Hypothalamus (tissue), 51 donors: ENCODE data around the gene TSSK2.
"Not testable (repeated sequence)": the region's sequence is repeated elsewhere in the genome, so short reads cannot be mapped to it uniquely, and the experiment has no call there.

Source experiments
- DNase-seq, 51 donors: peaks; one replicate each; lab custom pipeline; 2025; lab: John Stamatoyannopoulos, UW

TSSK2 gene

GRCh38 chr22:19138217-19139000 is 7.3 kb downstream of the TSSK2 start:
- no peak for DNase-seq

DNA sequence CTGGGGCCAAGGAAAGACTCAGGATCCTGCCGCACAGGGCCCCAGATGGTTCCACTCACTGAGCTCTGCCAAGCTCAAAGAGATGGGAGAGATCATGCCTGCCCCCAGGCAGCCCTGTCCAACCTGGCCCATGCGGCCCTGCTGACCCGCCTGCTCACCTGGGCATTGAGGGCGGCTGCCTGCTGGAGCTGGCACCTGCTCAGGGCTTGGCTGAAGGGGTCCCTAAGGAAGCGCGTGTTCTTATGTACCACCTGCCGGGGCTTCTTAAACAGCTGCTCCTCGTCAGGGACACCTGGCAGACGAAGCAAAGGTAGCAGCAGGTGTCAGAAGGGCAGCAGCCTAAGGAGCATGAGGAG is 7.9 kb downstream of the TSSK2 start:
- no peak for DNase-seq

- no peak for DNase-seq
Measured at GRCh38 chr22:19139974-19140373, 8.9 kb downstream of the TSSK2 start.

GRCh38 chr22:19142394-19142793 is 11.3 kb downstream of the TSSK2 start:
- DNase-seq = no peak

GRCh38 chr22:19143212-19143611 is 12.1 kb downstream of the TSSK2 start:
- no peak for DNase-seq

- no peak for DNase-seq
Measured at GRCh38 chr22:19143967-19144400, 12.9 kb downstream of the TSSK2 start.

DNA sequence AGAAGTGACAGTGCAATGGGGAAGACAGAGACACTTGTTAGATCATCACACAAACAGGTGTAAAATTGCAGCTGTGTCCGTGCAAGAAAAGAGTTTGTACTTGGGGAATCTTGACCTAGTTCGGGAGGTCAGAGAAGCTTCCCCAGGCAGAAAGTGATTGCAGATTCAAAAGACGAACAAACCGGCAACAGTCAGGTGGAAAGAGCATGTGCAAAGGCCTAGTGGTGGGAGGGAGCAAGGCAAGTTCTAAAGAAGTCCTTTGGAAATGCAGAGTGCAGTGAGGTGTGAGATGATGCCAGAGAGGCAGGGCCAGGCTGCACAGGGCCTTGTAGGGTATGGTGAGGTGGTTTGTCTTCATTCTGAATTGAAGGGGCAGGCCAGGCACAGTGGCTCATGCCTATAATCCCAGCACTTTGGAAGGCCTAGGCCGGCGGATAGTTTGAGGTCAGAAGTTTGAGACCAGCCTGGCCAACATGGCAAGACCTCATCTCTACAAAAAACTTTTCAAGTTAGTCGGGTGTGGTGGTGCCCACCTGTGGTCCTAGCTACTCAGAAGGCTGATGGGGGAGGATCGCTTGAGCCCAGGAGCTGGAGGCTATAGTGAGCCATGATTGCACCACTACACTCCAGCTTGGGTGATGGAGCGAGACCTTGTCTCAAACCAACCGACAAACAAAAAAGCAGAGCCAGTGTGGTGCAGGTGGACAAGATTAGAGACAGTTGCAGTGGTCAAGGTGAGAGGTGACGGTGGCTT is 15.3 kb downstream of the TSSK2 start:
- DNase-seq = no peak

DNA sequence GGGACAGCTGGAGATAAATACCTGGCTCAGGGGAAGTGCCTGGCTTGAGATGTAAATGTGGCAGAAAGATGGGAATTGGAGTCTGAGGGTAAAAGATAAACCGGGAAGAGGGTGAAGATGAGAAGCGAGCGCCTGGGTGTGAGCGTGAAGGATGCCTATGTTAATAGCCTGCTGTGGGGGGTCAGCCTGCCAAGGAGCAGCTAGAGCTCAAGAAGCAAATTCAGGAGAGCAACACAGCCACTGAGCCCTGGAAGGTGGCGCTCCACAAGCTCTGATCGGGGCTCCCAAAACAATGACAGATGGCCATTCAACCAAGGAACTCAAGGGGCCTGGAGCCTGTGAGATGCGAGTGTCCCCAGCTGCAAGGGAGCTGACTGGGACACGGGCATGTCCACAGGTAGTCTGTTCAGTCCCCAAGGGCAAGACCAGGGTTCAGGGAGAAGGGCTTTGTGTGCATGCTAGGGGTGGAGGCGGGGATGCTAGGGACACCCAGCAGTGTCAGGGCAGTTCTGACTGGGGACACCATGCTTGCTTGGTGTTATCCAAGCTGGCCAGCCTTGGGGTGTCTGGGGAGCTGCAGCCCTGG is 16.2 kb downstream of the TSSK2 start:
- no peak for DNase-seq

DNA sequence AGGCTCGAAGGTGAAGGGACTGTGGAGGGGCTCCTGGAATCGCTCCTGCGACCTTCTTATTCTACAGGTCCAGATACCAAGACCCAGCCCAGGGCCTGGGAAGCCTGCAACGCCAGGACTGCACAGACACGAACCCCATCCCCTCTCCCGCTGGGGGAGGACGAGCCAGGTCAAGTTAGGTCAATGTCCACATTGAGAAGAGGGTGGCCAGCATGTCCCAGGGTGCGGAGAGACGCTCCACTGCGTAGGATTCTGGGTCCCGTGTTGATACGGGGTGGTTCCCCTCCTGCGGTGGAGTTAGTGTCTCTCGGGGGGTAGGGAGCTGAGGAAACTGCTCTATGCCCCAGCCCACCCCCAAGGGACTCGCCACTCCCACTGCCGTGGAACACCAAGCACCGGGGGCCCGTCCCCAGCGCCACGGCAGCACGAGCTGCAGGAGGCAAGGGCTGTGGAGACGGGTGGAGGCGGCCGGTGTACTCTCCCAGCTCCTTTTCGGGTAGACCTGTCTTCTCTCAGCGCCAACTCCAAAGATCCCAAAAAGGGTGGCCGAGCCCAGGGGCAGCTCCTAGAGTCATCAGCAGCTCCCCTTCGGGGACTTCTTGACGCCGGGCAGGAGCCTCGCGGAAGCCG is 17.4 kb downstream of the TSSK2 start:
- DNase-seq = no peak

DNA sequence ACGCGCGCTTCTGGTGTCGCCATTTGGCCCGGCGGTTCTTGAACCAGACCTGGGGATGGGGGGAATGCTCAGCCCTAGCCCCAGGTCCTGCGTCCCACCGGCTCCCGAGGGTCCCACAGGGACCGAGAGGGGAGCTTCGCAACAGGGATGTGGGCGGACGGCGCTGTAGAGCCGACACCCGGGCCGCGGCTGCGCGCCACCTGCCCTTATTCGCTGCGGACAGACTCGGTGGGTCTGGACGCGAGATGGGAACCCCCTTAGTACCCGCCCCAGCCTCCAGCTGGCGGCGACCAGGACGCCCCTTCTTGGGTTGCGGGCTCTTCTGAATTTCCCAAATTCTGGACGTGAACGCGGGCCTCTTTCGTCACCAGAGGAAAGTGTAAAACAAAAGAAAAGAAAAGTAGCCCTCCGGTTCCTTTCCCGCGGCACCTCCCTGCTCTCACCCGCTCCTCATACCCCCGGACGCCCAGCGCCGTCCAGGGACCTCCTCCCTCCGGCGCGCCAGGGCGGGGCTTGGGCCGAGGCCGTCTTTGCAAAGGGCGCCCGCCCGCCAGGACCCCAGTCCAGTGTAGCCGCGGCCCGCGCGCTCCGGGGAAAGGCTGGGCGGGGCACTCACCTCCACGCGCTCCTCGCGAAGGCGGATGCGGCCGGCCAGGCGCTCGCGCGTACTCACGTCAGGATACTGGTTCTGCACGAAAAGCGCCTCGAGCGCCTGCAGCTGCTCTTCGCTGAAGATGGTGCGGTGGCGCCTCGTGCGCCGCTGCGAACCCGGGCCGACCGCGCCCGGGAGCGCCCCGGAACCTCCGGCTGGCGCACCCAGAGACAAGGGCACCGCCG is 18.2 kb downstream of the TSSK2 start:
- DNase-seq = no peak

- DNase-seq = no peak
Measured at GRCh38 chr22:19149991-19150390, 18.9 kb downstream of the TSSK2 start, which contains the start of gene GSC2. Gene GSC2, minus strand, starts transcription at chr22:19150292. Its CDS starts 9 bp downstream, at chr22:19150283.

GRCh38 chr22:19150482-19151328 is 19.6 kb downstream of the TSSK2 start:
- no peak for DNase-seq

DNA sequence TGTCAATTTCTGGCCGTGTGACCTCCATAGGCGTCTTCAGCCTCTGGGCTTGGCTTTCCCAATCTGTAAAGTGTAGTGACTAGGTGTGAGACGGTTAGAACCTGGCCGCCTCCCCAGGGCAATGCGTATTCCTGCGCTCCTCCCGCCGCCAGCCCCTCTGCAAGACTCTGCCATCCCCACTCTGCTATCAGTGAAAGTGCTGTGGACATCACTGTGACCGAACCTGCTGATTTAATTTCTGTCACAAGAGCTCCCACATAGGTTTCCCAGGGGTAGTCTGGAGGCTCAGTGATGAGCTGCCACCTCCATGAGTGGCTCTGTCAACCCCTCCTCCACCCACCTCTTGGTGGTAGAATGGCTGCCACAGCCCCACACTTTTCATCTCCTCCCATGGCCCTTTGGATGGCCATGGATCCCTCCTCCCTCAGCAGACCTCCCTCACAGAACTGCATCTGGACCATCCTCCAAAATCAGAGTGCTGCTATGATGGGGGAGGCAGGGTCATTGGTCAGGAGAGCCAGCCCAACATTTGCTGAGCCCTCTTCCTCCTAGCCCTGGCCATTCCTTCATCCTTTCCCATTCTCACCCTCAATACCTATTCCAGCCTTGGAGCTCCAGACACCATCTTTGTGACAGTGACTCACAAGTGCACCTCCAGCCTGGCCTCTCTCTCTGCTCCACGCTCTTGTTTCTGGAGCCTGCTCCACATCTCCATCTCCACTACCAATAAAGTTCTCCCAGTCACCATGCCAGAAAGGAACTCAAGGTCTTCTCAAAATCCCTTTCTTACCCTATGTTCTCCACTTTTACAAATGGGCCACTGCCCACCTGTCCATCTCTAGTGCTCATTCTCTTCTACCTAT is 20.5 kb downstream of the TSSK2 start:
- no peak for DNase-seq

- no peak for DNase-seq
Measured at GRCh38 chr22:19152942-19153883, 22.1 kb downstream of the TSSK2 start.

GRCh38 chr22:19156109-19156508 is 25.0 kb downstream of the TSSK2 start:
- not testable (repeated sequence) for DNase-seq

- not testable (repeated sequence) for DNase-seq
Measured at GRCh38 chr22:19158649-19159048, 27.5 kb downstream of the TSSK2 start.

GRCh38 chr22:19164425-19164824 is 33.3 kb downstream of the TSSK2 start:
- no peak for DNase-seq
